Measurements from ENCODE around the gene MAP3K19. TPM values are rescaled to one million over a fixed set of nuclear protein-coding genes. Genes with fewer than 3 reads are reported as not detected.

MAP3K19 gene
- total and polyA plus RNA-seq, 2 of the 8 experiments (the other 6 are each of a cell fraction or from before 2014, with no cell fraction given), result not detected

GRCh38 chr2:135052997-135053474 is 5.8 kb upstream of the MAP3K19 start:
- no peaks in the 10 kb centered on the region for H3K27me3 ChIP-seq (replicated peaks in 1 of 4; ENCODE audit: control insufficient read depth in 3 of 4, extremely low read depth in 1 of 4, insufficient read depth in 3 of 4, low read length in 3 of 4)
- H3K4me3 ChIP-seq (ENCODE audit: extremely low read depth in 1 of 4, insufficient read depth in 2 of 4, low read depth in 3 of 4, low read length in 4 of 4), result peak overlapping the region; percentile 96 to 99 (median 99); a peak in 7 of 8 replicates
- DNase-seq (ENCODE audit: low read depth in 1 of 2, low spot score in 2 of 2) (no peak), FAIRE-seq (no peak)
- no peak overlapping the region for H2AK5ac ChIP-seq (ENCODE audit: low read depth, low read length)
- H3K18ac ChIP-seq (ENCODE audit: extremely low read depth, low read length), result no peak overlapping the region
- H2BK15ac ChIP-seq (ENCODE audit: low read length), result no peak overlapping the region
- TF ChIP-seq SAP30 (IDR thresholded peaks at IDR 0.05; ENCODE audit: insufficient read depth, insufficient replicate concordance, low read length), result no peak
- TF ChIP-seq E2F6 (IDR thresholded peaks at IDR 0.05), result peak; percentile 24; the same call in 1 of the 2 replicates
- TF ChIP-seq MAFK (IDR thresholded peaks at IDR 0.05; ENCODE audit: low read depth, low read length), result no peak
- no peak overlapping the region for H3K14ac ChIP-seq (ENCODE audit: insufficient read length)
- no peak overlapping the region for H2BK12ac ChIP-seq (ENCODE audit: low read depth, low read length)
- no peaks in the 10 kb centered on the region for H3K9me3 ChIP-seq (ENCODE audit: insufficient read depth in 2 of 2, low read depth in 1 of 2, low read length in 1 of 2)
- peak overlapping the region; percentile 83 to 97 for H3K4me2 ChIP-seq (ENCODE audit: insufficient read depth in 1 of 2, low read depth in 2 of 2, low read length in 2 of 2)
- H4K5ac ChIP-seq (ENCODE audit: insufficient read length, low read depth, low read length), result no peak overlapping the region
- POLR2A ChIA-PET (ENCODE audit: partially characterized antibody), result interaction anchor here (0.5 to 1.7 kb wide), 6 partner anchors 9 to 321 kb away, joined by 3 to 5 read pairs (median 3); partner anchors contain the start of gene CCNT2
- no peak overlapping the region for H3K27ac ChIP-seq (ENCODE audit: low read depth, low read length)
- H3K23me2 ChIP-seq (ENCODE audit: low read depth, low read length), result peaks cover 4% of the 10 kb centered on the region
- CTCF ChIA-PET (ENCODE audit: partially characterized antibody), result no interaction called here
- H2BK120ac ChIP-seq (replicated peaks; ENCODE audit: low read depth, low read length), result no peak overlapping the region
- no peak overlapping the region for H4K91ac ChIP-seq (replicated peaks; ENCODE audit: insufficient read length, low read length)
- peaks cover 4 to 53% of the 10 kb centered on the region in 2 experiments for H3K79me2 ChIP-seq (ENCODE audit: control insufficient read depth in 1 of 2, insufficient read depth in 2 of 2, low read length in 2 of 2)
- peaks cover 0 to 6% (median 2%) of the 10 kb centered on the region in 4 experiments; a peak in 2 of 7 replicates for H3K4me1 ChIP-seq (replicated peaks in 1 of 4; ENCODE audit: control insufficient read depth in 3 of 4, insufficient read depth in 4 of 4, low read length in 3 of 4)
- H4K8ac ChIP-seq (ENCODE audit: extremely low read depth, insufficient read depth, low read length), result no peak overlapping the region
- H2AFZ ChIP-seq (ENCODE audit: low read length), result no peak overlapping the region
- no peak overlapping the region for H3K23ac ChIP-seq (ENCODE audit: insufficient read length)
- H2BK20ac ChIP-seq (ENCODE audit: low read length), result no peak overlapping the region
- no peak overlapping the region for H3K56ac ChIP-seq (replicated peaks; ENCODE audit: insufficient read length, low read depth, low read length)
- H3K4ac ChIP-seq (replicated peaks; ENCODE audit: insufficient read length, low read depth, low read length), result no peak overlapping the region
- H3K79me1 ChIP-seq (ENCODE audit: low read depth, low read length), result no peaks in the 10 kb centered on the region; the same call in 1 of the 2 replicates
- peaks cover 0 to 3% of the 10 kb centered on the region in 2 experiments for H4K20me1 ChIP-seq (replicated peaks in 1 of 2; ENCODE audit: control insufficient read depth in 1 of 2, insufficient read depth in 2 of 2, low read length in 2 of 2)
- WGBS, 2 experiments (ENCODE audit: extremely low coverage in 1 of 2, insufficient coverage in 1 of 2, insufficient read length in 1 of 2, insufficient replicate concordance in 2 of 2, low coverage in 1 of 2, low lambda C conversion rate in 2 of 2, missing lambda C conversion rate in 1 of 2), result 59% methylated on average over 15 of the region's 15 CpGs; no CpG with 5 or more reads in 1 of the 2 experiments
- H3K36me3 ChIP-seq (ENCODE audit: control insufficient read depth in 2 of 4, insufficient read depth in 4 of 4, low read length in 3 of 4), result peaks cover 0 to 4% (median 0%) of the 10 kb centered on the region in 4 experiments; a peak in 1 of 8 replicates
- no peak overlapping the region for H2BK5ac ChIP-seq (ENCODE audit: low read depth, low read length)
- H3K9ac ChIP-seq (replicated peaks in 1 of 4; ENCODE audit: extremely low read depth in 1 of 4, low read depth in 3 of 4, low read length in 3 of 4), result peak overlapping the region in 1 of 4 experiments; percentile 98; a peak in 1 of 7 replicates

Data from H1 (cell line).